ENCODE data around the gene CYB561D2.

CYB561D2 gene

DNA sequence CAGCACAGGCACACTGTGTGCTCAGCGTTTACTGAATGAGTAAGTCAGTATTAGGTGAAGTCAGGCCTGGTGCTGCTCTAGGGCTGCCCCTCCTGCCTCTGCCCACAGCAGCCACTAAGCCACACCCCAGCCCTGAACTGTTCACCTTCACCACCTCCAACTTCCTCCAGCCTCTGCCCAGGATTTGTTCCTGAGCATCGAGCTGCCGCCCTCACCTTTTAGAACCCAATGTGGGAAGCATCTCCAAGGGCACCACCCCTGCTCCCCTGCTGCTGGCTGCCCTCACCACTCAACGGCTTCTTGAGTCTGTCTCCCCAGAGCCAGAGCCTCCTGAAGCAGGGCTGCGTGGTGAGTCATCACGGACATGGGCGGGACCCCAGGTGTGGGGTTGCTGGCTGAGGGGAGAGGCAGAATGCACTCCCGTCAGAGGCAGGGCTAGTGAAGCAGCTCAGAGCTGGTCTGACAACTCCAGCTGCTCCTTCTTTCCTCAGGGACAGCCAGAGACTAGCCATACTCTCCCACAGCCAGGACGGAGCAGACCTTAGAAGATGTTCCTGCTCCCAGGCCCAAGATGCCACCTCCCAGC lies 33.9 kb upstream of the CYB561D2 start:
- no peak for DNase-seq (ENCODE audit: extremely low read depth, low read depth)
- TF ChIP-seq, protein P1, sequence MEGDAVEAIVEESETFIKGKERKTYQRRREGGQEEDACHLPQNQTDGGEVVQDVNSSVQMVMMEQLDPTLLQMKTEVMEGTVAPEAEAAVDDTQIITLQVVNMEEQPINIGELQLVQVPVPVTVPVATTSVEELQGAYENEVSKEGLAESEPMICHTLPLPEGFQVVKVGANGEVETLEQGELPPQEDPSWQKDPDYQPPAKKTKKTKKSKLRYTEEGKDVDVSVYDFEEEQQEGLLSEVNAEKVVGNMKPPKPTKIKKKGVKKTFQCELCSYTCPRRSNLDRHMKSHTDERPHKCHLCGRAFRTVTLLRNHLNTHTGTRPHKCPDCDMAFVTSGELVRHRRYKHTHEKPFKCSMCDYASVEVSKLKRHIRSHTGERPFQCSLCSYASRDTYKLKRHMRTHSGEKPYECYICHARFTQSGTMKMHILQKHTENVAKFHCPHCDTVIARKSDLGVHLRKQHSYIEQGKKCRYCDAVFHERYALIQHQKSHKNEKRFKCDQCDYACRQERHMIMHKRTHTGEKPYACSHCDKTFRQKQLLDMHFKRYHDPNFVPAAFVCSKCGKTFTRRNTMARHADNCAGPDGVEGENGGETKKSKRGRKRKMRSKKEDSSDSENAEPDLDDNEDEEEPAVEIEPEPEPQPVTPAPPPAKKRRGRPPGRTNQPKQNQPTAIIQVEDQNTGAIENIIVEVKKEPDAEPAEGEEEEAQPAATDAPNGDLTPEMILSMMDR (IDR thresholded peaks at IDR 0.05; ENCODE audit: low read depth, low read length) = no peak

DNA sequence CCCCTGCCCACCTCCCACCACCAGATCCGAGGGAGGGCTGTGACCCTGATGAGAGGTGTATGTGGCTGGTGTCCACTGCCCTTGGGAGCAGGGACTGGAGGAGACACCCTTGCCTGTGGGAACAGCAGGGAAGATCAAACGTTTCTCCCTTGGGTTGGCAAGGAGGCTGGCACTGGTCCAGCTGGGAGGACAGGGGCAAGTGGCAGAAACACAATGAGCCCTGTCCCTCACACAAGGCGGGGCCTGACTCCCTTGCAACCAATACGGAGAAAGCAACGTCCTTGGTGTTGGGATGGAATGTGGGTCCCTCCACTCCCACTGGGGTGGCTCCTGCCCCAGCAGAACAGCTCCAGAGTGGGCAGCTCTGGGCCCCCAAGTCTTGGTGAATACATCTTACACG lies 33.4 kb upstream of the CYB561D2 start:
- TF ChIP-seq, protein P1 (IDR thresholded peaks at IDR 0.05; ENCODE audit: low read depth, low read length) = no peak

GRCh38 chr3:50318163-50318562 lies 32.5 kb upstream of the CYB561D2 start:
- no peak for DNase-seq (ENCODE audit: extremely low read depth, low read depth)
- TF ChIP-seq, protein P1 (IDR thresholded peaks at IDR 0.05; ENCODE audit: low read depth, low read length) = no peak

More for the DNA sequence above, 33.4 kb upstream of the CYB561D2 start:
- no peak for DNase-seq (ENCODE audit: extremely low read depth, low read depth)

DNA sequence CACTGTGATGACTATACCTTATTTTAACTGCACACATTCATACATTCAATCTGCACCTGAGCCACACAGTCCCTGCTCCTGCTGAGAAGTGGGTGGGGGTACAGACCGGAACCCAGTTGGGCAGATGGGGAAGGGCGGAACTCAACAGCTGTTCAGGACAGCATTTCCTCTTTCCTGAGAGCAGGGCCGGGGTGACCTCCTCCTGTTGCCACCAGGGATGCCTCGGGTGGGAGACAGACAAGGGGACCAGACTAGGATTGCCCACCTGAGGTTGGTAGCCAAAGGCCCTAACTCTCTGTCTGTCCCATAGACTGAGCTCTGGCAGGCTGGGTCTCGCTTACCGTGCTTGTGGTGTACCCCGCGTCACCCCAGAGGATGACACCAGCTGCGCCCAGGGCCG lies 32.0 kb upstream of the CYB561D2 start:
- TF ChIP-seq, protein P1 (IDR thresholded peaks at IDR 0.05; ENCODE audit: low read depth, low read length) = no peak
- DNase-seq (ENCODE audit: extremely low read depth, low read depth) = no peak

DNA sequence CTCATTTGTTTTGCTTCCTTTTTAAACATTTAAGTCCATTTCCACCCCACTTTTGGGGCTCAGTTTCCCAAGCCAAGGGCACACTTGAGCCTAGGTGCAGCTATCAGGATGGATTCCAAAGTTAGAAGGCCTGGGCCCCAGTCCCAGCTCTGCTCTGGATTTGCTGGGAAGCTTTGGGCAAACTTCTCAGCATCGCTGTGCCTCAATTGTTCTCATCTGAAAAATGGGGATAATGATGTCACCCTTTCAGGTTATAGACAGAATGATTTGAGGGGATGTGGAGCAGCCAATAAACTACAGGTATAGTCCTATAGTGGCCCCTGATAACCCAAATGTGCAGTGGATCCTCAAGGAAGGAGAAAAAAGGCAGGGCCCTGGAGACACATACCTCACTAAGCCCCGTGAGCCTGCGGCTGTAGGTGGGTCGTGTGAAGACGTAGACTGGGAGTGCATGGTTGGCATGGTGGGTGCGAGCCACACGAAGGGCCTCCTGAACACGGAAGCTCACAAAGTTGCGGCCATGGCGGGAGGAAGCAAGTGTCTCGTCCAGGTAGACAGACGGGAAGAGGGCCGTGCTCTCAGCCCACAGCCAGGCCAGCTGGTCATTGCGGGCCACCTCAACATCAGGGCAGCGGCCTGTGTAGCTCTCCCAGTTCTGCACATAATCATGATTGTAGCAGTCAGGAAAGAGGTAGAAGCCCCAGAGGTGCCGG lies 31.3 kb upstream of the CYB561D2 start:
- DNase-seq (ENCODE audit: extremely low read depth, low read depth) = no peak
- TF ChIP-seq, protein P1 (IDR thresholded peaks at IDR 0.05; ENCODE audit: low read depth, low read length) = no peak

GRCh38 chr3:50319894-50320625 lies 30.6 kb upstream of the CYB561D2 start:
- TF ChIP-seq, protein P1 (IDR thresholded peaks at IDR 0.05; ENCODE audit: low read depth, low read length) = no peak
- no peak for DNase-seq (ENCODE audit: extremely low read depth, low read depth)

GRCh38 chr3:50320853-50321335 lies 29.8 kb upstream of the CYB561D2 start:
- DNase-seq (ENCODE audit: extremely low read depth, low read depth) = no peak

More at GRCh38 chr3:50320853-50321335, 29.8 kb upstream of the CYB561D2 start:
- TF ChIP-seq, protein P1 (IDR thresholded peaks at IDR 0.05; ENCODE audit: low read depth, low read length) = no peak
